ENCODE measurements around the gene SCRG1.

The SCRG1 gene

DNA sequence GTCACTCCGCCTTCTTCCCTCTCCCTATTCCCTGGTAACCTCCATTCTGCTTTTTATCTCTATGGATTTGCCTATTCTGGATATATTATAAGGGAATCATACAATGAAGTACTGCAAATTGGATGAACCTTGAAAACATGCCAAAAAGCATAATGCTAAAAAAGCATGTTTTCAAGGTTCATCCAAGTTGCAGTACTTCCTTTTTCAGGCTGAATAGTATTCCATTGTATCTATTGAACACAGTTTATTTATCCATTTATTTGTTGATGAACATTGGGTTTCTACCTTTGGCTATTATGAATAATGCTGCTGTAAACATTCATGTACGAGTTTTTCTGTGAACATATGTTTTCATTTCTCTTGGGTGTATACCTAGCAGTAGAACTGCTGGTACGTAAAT, 19.0 kb downstream of the SCRG1 start:
- Histone ChIP-seq H3K4me3 (ENCODE audit: low read depth in 1 of 2, low read length in 2 of 2) (no peak overlapping the region), H3K36me3 (ENCODE audit: insufficient read depth, low read length) (peaks cover 4% of the 10 kb centered on the region), H3K27me3 (ENCODE audit: control insufficient read depth in 1 of 2, insufficient read depth in 2 of 2, low read length in 2 of 2) (no peaks in the 10 kb centered on the region), H3K9ac (ENCODE audit: low read length) (peak overlapping the region; percentile 36), H3K9me3 (ENCODE audit: low read length) (no peaks in the 10 kb centered on the region), H3K27ac (ENCODE audit: low read depth, low read length) (no peak overlapping the region), H3K4me1 (ENCODE audit: insufficient read depth, low read length) (peaks cover 6% of the 10 kb centered on the region)

GRCh38 chr4:173374588-173374987, 24.3 kb downstream of the SCRG1 start:
- no peak overlapping the region for H3K9ac ChIP-seq (ENCODE audit: low read length)
- no peaks in the 10 kb centered on the region for H3K9me3 ChIP-seq (ENCODE audit: low read length)
- H3K27ac ChIP-seq (ENCODE audit: low read depth, low read length) = no peak overlapping the region
- H3K27me3 ChIP-seq (ENCODE audit: control insufficient read depth in 1 of 2, insufficient read depth in 2 of 2, low read length in 2 of 2) = no peaks in the 10 kb centered on the region
- H3K4me3 ChIP-seq (ENCODE audit: low read depth in 1 of 2, low read length in 2 of 2) = no peak overlapping the region
- peaks cover 11% of the 10 kb centered on the region for H3K4me1 ChIP-seq (ENCODE audit: insufficient read depth, low read length)
- H3K36me3 ChIP-seq (ENCODE audit: insufficient read depth, low read length) = no peaks in the 10 kb centered on the region

- Histone ChIP-seq H3K36me3 (ENCODE audit: insufficient read depth, low read length) (no peaks in the 10 kb centered on the region), H3K4me3 (ENCODE audit: low read depth in 1 of 2, low read length in 2 of 2) (peak overlapping the region; percentile 93 to 96), H3K9me3 (ENCODE audit: low read length) (no peaks in the 10 kb centered on the region), H3K4me1 (ENCODE audit: insufficient read depth, low read length) (peaks cover 21% of the 10 kb centered on the region), H3K27me3 (ENCODE audit: control insufficient read depth in 1 of 2, insufficient read depth in 2 of 2, low read length in 2 of 2) (no peaks in the 10 kb centered on the region), H3K9ac (ENCODE audit: low read length) (peak overlapping the region; percentile 81), H3K27ac (ENCODE audit: low read depth, low read length) (peak overlapping the region; percentile 99)
Measured at GRCh38 chr4:173371292-173372192, 27.4 kb downstream of the SCRG1 start.

DNA sequence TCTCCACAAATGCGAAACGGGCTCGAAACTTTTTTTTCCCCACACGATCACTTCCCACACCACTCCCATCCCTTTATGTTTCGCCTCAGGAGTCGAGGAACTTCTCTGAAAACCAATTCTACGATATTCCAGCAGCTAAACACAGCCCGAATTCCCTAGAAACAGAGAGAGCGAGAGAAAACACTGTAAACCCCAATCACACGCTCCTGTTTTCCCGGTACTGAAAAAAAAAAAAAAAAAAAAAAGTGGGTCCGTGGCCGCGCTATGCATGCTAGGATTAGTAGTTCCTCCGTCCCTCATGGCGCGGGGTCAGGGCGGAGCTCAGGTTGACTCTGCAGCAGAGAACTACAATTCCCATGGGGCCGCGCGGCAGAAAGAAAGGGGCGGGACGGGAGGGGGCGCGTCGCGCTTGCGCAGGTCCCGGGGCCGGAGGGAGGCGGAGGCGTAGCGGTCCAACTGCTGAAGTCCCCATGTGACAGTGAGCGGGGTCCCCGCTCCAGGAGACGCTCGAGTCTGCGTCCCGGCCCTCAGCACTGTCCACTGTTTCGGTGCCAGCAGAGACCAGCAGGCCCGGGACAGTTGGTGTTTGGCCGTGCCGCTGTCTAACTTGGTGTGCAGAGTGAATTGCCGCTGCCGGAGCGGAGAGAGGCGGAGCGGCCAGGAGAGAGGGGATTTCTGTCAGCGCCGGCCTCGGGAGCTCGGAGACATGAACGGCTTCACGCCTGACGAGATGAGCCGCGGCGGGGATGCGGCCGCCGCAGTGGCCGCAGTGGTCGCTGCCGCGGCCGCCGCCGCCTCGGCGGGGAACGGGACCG, 28.2 kb downstream of the SCRG1 start, which contains the start of gene SAP30:
Gene SAP30, plus strand, starts transcription at position 478 of the 815 bp plus-strand sequence. Its CDS starts 229 bp downstream, at position 707.
- Histone ChIP-seq H3K27me3 (ENCODE audit: control insufficient read depth in 1 of 2, insufficient read depth in 2 of 2, low read length in 2 of 2) (no peaks in the 10 kb centered on the region), H3K36me3 (ENCODE audit: insufficient read depth, low read length) (no peaks in the 10 kb centered on the region), H3K4me3 (ENCODE audit: low read depth in 1 of 2, low read length in 2 of 2) (peak within 1 kb of the TSS; percentile 93 to 96), H3K9me3 (ENCODE audit: low read length) (no peaks in the 10 kb centered on the region), H3K4me1 (ENCODE audit: insufficient read depth, low read length) (peaks cover 21% of the 10 kb centered on the region), H3K9ac (ENCODE audit: low read length) (peak within 1 kb of the TSS; percentile 99), H3K27ac (ENCODE audit: low read depth, low read length) (peak within 1 kb of the TSS; percentile 99)

GRCh38 chr4:173370130-173370476, 28.8 kb downstream of the SCRG1 start:
- Histone ChIP-seq H3K27ac (ENCODE audit: low read depth, low read length) (peak overlapping the region; percentile 99), H3K4me1 (ENCODE audit: insufficient read depth, low read length) (peaks cover 21% of the 10 kb centered on the region), H3K27me3 (ENCODE audit: control insufficient read depth in 1 of 2, insufficient read depth in 2 of 2, low read length in 2 of 2) (no peaks in the 10 kb centered on the region)

GRCh38 chr4:173367946-173368345, 31.0 kb downstream of the SCRG1 start:
- peak overlapping the region; percentile 44 for H3K9ac ChIP-seq (ENCODE audit: low read length)
- H3K36me3 ChIP-seq (ENCODE audit: insufficient read depth, low read length) = no peaks in the 10 kb centered on the region
- H3K27me3 ChIP-seq (ENCODE audit: control insufficient read depth in 1 of 2, insufficient read depth in 2 of 2, low read length in 2 of 2) = no peaks in the 10 kb centered on the region
- no peak overlapping the region for H3K4me3 ChIP-seq (ENCODE audit: low read depth in 1 of 2, low read length in 2 of 2)
- no peaks in the 10 kb centered on the region for H3K9me3 ChIP-seq (ENCODE audit: low read length)
- peaks cover 10% of the 10 kb centered on the region for H3K4me1 ChIP-seq (ENCODE audit: insufficient read depth, low read length)
- H3K27ac ChIP-seq (ENCODE audit: low read depth, low read length) = peak overlapping the region; percentile 30

More at GRCh38 chr4:173370130-173370476, 28.8 kb downstream of the SCRG1 start:
- H3K36me3 ChIP-seq (ENCODE audit: insufficient read depth, low read length) = no peaks in the 10 kb centered on the region
- no peaks in the 10 kb centered on the region for H3K9me3 ChIP-seq (ENCODE audit: low read length)
- peak overlapping the region; percentile 73 to 96 for H3K4me3 ChIP-seq (ENCODE audit: low read depth in 1 of 2, low read length in 2 of 2)
- peak overlapping the region; percentile 99 for H3K9ac ChIP-seq (ENCODE audit: low read length)

GRCh38 chr4:173367285-173367684, 31.6 kb downstream of the SCRG1 start:
- Histone ChIP-seq H3K27ac (ENCODE audit: low read depth, low read length) (peak overlapping the region; percentile 30), H3K36me3 (ENCODE audit: insufficient read depth, low read length) (no peaks in the 10 kb centered on the region), H3K4me3 (ENCODE audit: low read depth in 1 of 2, low read length in 2 of 2) (no peak overlapping the region), H3K9me3 (ENCODE audit: low read length) (no peaks in the 10 kb centered on the region), H3K27me3 (ENCODE audit: control insufficient read depth in 1 of 2, insufficient read depth in 2 of 2, low read length in 2 of 2) (no peaks in the 10 kb centered on the region), H3K4me1 (ENCODE audit: insufficient read depth, low read length) (peaks cover 10% of the 10 kb centered on the region), H3K9ac (ENCODE audit: low read length) (no peak overlapping the region)

GRCh38 chr4:173365359-173365996, 33.4 kb downstream of the SCRG1 start:
- Histone ChIP-seq H3K36me3 (ENCODE audit: insufficient read depth, low read length) (no peaks in the 10 kb centered on the region), H3K27me3 (ENCODE audit: control insufficient read depth in 1 of 2, insufficient read depth in 2 of 2, low read length in 2 of 2) (no peaks in the 10 kb centered on the region), H3K27ac (ENCODE audit: low read depth, low read length) (no peak overlapping the region)

GRCh38 chr4:173362666-173363065, 36.2 kb downstream of the SCRG1 start:
- Histone ChIP-seq H3K4me3 (ENCODE audit: low read depth in 1 of 2, low read length in 2 of 2) (no peak overlapping the region), H3K27ac (ENCODE audit: low read depth, low read length) (no peak overlapping the region), H3K36me3 (ENCODE audit: insufficient read depth, low read length) (no peaks in the 10 kb centered on the region), H3K4me1 (ENCODE audit: insufficient read depth, low read length) (peaks cover 7% of the 10 kb centered on the region), H3K9me3 (ENCODE audit: low read length) (no peaks in the 10 kb centered on the region), H3K27me3 (ENCODE audit: control insufficient read depth in 1 of 2, insufficient read depth in 2 of 2, low read length in 2 of 2) (no peaks in the 10 kb centered on the region), H3K9ac (ENCODE audit: low read length) (no peak overlapping the region)

More at GRCh38 chr4:173365359-173365996, 33.4 kb downstream of the SCRG1 start:
- no peak overlapping the region for H3K9ac ChIP-seq (ENCODE audit: low read length)
- no peaks in the 10 kb centered on the region for H3K9me3 ChIP-seq (ENCODE audit: low read length)
- H3K4me1 ChIP-seq (ENCODE audit: insufficient read depth, low read length) = peaks cover 10% of the 10 kb centered on the region
- H3K4me3 ChIP-seq (ENCODE audit: low read depth in 1 of 2, low read length in 2 of 2) = no peak overlapping the region

- Histone ChIP-seq H3K36me3 (ENCODE audit: insufficient read depth, low read length) (no peaks in the 10 kb centered on the region), H3K9me3 (ENCODE audit: low read length) (no peaks in the 10 kb centered on the region), H3K27ac (ENCODE audit: low read depth, low read length) (no peak overlapping the region), H3K27me3 (ENCODE audit: control insufficient read depth in 1 of 2, insufficient read depth in 2 of 2, low read length in 2 of 2) (no peaks in the 10 kb centered on the region), H3K4me1 (ENCODE audit: insufficient read depth, low read length) (no peaks in the 10 kb centered on the region), H3K9ac (ENCODE audit: low read length) (no peak overlapping the region), H3K4me3 (ENCODE audit: low read depth in 1 of 2, low read length in 2 of 2) (no peak overlapping the region)
Measured at GRCh38 chr4:173360587-173361221, 38.2 kb downstream of the SCRG1 start.

DNA sequence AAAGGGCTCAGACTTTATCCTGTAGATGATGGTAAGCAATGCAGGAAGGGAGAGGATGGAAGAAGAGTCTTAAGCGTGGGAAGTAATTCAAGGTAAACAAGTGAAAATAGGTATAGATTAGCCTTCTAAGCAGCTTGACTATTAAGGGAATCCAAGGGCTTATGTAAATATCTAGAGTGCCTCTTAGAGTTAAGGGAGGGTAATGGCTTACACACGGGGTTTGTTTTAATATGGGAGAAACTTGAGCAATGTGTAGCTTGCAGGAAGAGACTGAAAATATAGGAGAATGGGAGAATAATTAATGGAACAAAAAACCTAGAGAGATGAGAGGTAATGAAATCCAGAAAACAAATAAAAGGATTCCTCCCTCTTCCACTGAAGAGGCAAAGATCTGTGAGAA, 41.0 kb downstream of the SCRG1 start:
- Histone ChIP-seq H3K4me1 (ENCODE audit: insufficient read depth, low read length) (no peaks in the 10 kb centered on the region), H3K9me3 (ENCODE audit: low read length) (no peaks in the 10 kb centered on the region), H3K27me3 (ENCODE audit: control insufficient read depth in 1 of 2, insufficient read depth in 2 of 2, low read length in 2 of 2) (no peaks in the 10 kb centered on the region), H3K36me3 (ENCODE audit: insufficient read depth, low read length) (no peaks in the 10 kb centered on the region), H3K9ac (ENCODE audit: low read length) (no peak overlapping the region), H3K4me3 (ENCODE audit: low read depth in 1 of 2, low read length in 2 of 2) (no peak overlapping the region), H3K27ac (ENCODE audit: low read depth, low read length) (no peak overlapping the region)
